Gastrocnemius medialis (tissue), 4 donors: Measurements from ENCODE around the gene SLC24A3. TPM values are rescaled to one million over a fixed set of nuclear protein-coding genes. Genes with fewer than 3 reads are reported as not detected.

Source experiments
- ATAC-seq, 2 donors: fragments of 150-250 bp; one replicate each; pipeline ENCODE4 v1.9.1; 2016
- DNase-seq, 2 donors: peaks; one replicate each; pipeline ENCODE4 v3.0.0-alpha.2; 2019
- H3K27ac ChIP-seq, 4 donors: fragments of 200-600 bp; sonication (generic); 1 replicate in 1 of 4; 2 replicates in 3 of 4; pipeline ENCODE4 v1.5.1; 2016 to 2018; ENCODE audit warnings: mild to moderate bottlenecking in 2 of 4, moderate library complexity in 1 of 4
- H3K27me3 ChIP-seq, 3 donors: fragments of 200-600 bp; sonication (generic) in 2 of 3; 1 replicate in 1 of 3; 2 replicates in 2 of 3; pipeline versions ENCODE4 v1.5.1 to v1.6.0; 2016 to 2019; ENCODE audit warnings: mild to moderate bottlenecking in 1 of 3, moderate library complexity in 1 of 3
- H3K36me3 ChIP-seq, 2 donors: fragments of 200-600 bp; sonication (generic) in 1 of 2; one replicate each; pipeline ENCODE4 v1.5.1; 2017 to 2018
- H3K4me1 ChIP-seq, 2 donors: fragments of 200-600 bp; sonication (generic) in 1 of 2; one replicate each; pipeline ENCODE4 v1.5.1; 2016 to 2017; ENCODE audit warnings: mild to moderate bottlenecking in 2 of 2
- H3K4me3 ChIP-seq, 4 donors: fragments of 200-600 bp; sonication (generic) in 3 of 4; 1 replicate in 1 of 4; 2 replicates in 3 of 4; pipeline ENCODE4 v1.5.1; 2016 to 2019; ENCODE audit warnings: mild to moderate bottlenecking in 2 of 4
- H3K9me3 ChIP-seq, 3 donors: fragments of 200-600 bp; sonication (generic) in 2 of 3; 1 replicate in 1 of 3; 2 replicates in 2 of 3; pipeline ENCODE4 v1.5.1; 2016 to 2019
- CTCF ChIP-seq, 5 experiments: fragments of 450-650 bp in 3 of 5; fragments of 200-600 bp in 2 of 5; sonication (generic) in 2 of 5; IDR thresholded peaks in 4 of 5; conservative IDR thresholded peaks in 1 of 5; 1 replicate in 4 of 5; 2 replicates in 1 of 5; pipeline ENCODE4 v1.5.1; 2016 to 2019; ENCODE audit warnings: antibody characterized with exemption in 5 of 5, mild to moderate bottlenecking in 3 of 5, moderate library complexity in 3 of 5
- POLR2A ChIP-seq, 2 donors: fragments of 450-650 bp; IDR thresholded peaks; one replicate each; pipeline ENCODE4 v1.6.1; 2017; ENCODE audit warnings: antibody characterized with exemption in 2 of 2, mild to moderate bottlenecking in 2 of 2, moderate library complexity in 2 of 2
- in situ Hi-C, 4 donors: fragments of 200-750 bp; cut with MboI; loops; one replicate each; pipeline versions ENCODE4 v1.15.0 to v1.8.0; 2017; ENCODE audit warnings: low sequenced_read_pairs in 4 of 4
- intact Hi-C: fragments of 100-400 bp; cut with DNase I; formaldehyde crosslinking; loops from one replicate; pipeline ENCODE4 v1.15.1; 2023; ENCODE audit warnings: low total_unique reads
- total RNA-seq, 4 donors: library from RNA; depleted of rRNA; stranded (reverse); fragments of >200 nt; gene quantifications; one replicate each; pipeline versions ENCODE4 v1.1.0 to v1.2.3, GENCODE V29; 2016

Gene SLC24A3
- total RNA-seq, 4 donors from 2014 or later, result 3.3 to 7.8 (median 6.7) TPM

GRCh38 chr20:19712721-19713260, 500.3 kb downstream of the SLC24A3 start:
- intact Hi-C loops (no loop called here), in situ Hi-C loops (no loop called here)
- Histone ChIP-seq H3K9me3 (no peaks in the 10 kb centered on the region), H3K36me3 (no peaks in the 10 kb centered on the region), H3K27me3 (no peaks in the 10 kb centered on the region), H3K4me3 (no peak overlapping the region), H3K27ac (no peak overlapping the region), H3K4me1 (no peaks in the 10 kb centered on the region)
- DNase-seq (no peak), ATAC-seq (no peak)
- TF ChIP-seq POLR2A (IDR thresholded peaks at IDR 0.05) (no peak), CTCF (IDR thresholded peaks at IDR 0.05 in 4 of 5, conservative IDR thresholded peaks at IDR 0.05 in 1 of 5) (no peak)

- Histone ChIP-seq H3K27me3 (no peaks in the 10 kb centered on the region), H3K27ac (no peak overlapping the region), H3K36me3 (no peaks in the 10 kb centered on the region), H3K9me3 (no peaks in the 10 kb centered on the region), H3K4me1 (no peaks in the 10 kb centered on the region), H3K4me3 (no peak overlapping the region)
- intact Hi-C loops, result no loop called here
- no peak for ATAC-seq
- TF ChIP-seq POLR2A (IDR thresholded peaks at IDR 0.05) (no peak), CTCF (IDR thresholded peaks at IDR 0.05 in 4 of 5, conservative IDR thresholded peaks at IDR 0.05 in 1 of 5) (no peak)
- no peak for DNase-seq
- in situ Hi-C loops, result no loop called here
Observed at GRCh38 chr20:19713822-19714578, 501.6 kb downstream of the SLC24A3 start.

- in situ Hi-C loops (no loop called here), intact Hi-C loops (no loop called here)
- H3K4me3 ChIP-seq, result no peak overlapping the region
- no peaks in the 10 kb centered on the region for H3K4me1 ChIP-seq
- TF ChIP-seq POLR2A (IDR thresholded peaks at IDR 0.05) (no peak), CTCF (IDR thresholded peaks at IDR 0.05 in 4 of 5, conservative IDR thresholded peaks at IDR 0.05 in 1 of 5) (no peak)
- no peak overlapping the region for H3K27ac ChIP-seq
- no peaks in the 10 kb centered on the region for H3K36me3 ChIP-seq
- ATAC-seq (no peak), DNase-seq (no peak)
- no peaks in the 10 kb centered on the region for H3K9me3 ChIP-seq
- no peaks in the 10 kb centered on the region for H3K27me3 ChIP-seq
Observed at GRCh38 chr20:19714579-19714840, 502.1 kb downstream of the SLC24A3 start.

- in situ Hi-C loops, result no loop called here
Observed at GRCh38 chr20:19715986-19716385, 503.5 kb downstream of the SLC24A3 start.

More at GRCh38 chr20:19715986-19716385, 503.5 kb downstream of the SLC24A3 start:
- Histone ChIP-seq H3K27ac (no peak overlapping the region), H3K4me3 (no peak overlapping the region), H3K27me3 (no peaks in the 10 kb centered on the region), H3K36me3 (no peaks in the 10 kb centered on the region), H3K4me1 (no peaks in the 10 kb centered on the region), H3K9me3 (no peaks in the 10 kb centered on the region)
- TF ChIP-seq CTCF (IDR thresholded peaks at IDR 0.05 in 4 of 5, conservative IDR thresholded peaks at IDR 0.05 in 1 of 5) (no peak), POLR2A (IDR thresholded peaks at IDR 0.05) (no peak)
- ATAC-seq (no peak), DNase-seq (no peak)
- intact Hi-C loops, result no loop called here
